ENCODE data around the gene CD8B2.

- TF ChIP-seq CTCF (conservative IDR thresholded peaks at IDR 0.05; ENCODE audit: low read depth in 2 of 2) (peak; percentile 25 to 40; a peak in 3 of 4 replicates), ETS1 (IDR thresholded peaks at IDR 0.05) (no peak), NANOG (IDR thresholded peaks at IDR 0.05; ENCODE audit: borderline replicate concordance) (no peak), REST (IDR thresholded peaks at IDR 0.05; ENCODE audit: unreplicated experiment) (no peak), POLR2AphosphoS5 (IDR thresholded peaks at IDR 0.05; ENCODE audit: low read depth) (no peak)
Measured at GRCh38 chr2:106545007-106545406, 57.8 kb downstream of the CD8B2 start.

Measured in GM23338 (cell line).